T47D (cell line): ENCODE results near the gene CRELD1.
"Not testable (repeated sequence)": the region's sequence is repeated elsewhere in the genome, so short reads cannot be mapped to it uniquely, and the experiment has no call there.

Experiments
- DNase-seq, 2 experiments: peaks; one replicate each; pipeline versions ENCODE4 v3.0.0 to v3.0.0-alpha.2; 2011 to 2012; ENCODE audit warnings: low read depth in 1 of 2, low spot score in 1 of 2
- JUND ChIP-seq: IDR thresholded peaks from 2 replicates; pipeline ENCODE4 v1.6.1; 2012; ENCODE audit warnings: low read depth
- in situ Hi-C: cut with HindIII; loops from 2 replicates; pipeline ENCODE4 v1.10.0; 2016; ENCODE audit warnings: low sequenced_read_pairs, low pct_unique_long_range_greater_than_20kb

The CRELD1 gene

GRCh38 chr3:9933561-9934234, at the start of gene CRELD1:
Gene CRELD1, plus strand, starts transcription at chr3:9933834. Its CDS starts 605 bp downstream, at chr3:9934439.
- peak; percentile 67 to 98 for DNase-seq
- in situ Hi-C loops, result no loop called here
- no peak for TF ChIP-seq JUND

- in situ Hi-C loops, result no loop called here
- 0 out of 2 replicates have a peak, but pooled peaks have one; percentile 32 for TF ChIP-seq JUND
- DNase-seq, result peak in 1 of 2 experiments; percentile 16
Observed at GRCh38 chr3:9884555-9885165, 49.0 kb upstream of the CRELD1 start.

- DNase-seq, result no peak
- in situ Hi-C loops, result no loop called here
- TF ChIP-seq JUND, result no peak
Observed at GRCh38 chr3:9886328-9886727, 47.3 kb upstream of the CRELD1 start.

- no peak for TF ChIP-seq JUND
- DNase-seq, result no peak
- in situ Hi-C loops, result no loop called here
Observed at GRCh38 chr3:9887480-9887879, 46.2 kb upstream of the CRELD1 start.

GRCh38 chr3:9888540-9888939, 45.1 kb upstream of the CRELD1 start:
- DNase-seq, result no peak
- in situ Hi-C loops, result no loop called here
- TF ChIP-seq JUND, result no peak

- in situ Hi-C loops, result no loop called here
- no peak for DNase-seq
- TF ChIP-seq JUND, result no peak
Observed at GRCh38 chr3:9889405-9889804, 44.2 kb upstream of the CRELD1 start.

GRCh38 chr3:9890249-9891071, 43.2 kb upstream of the CRELD1 start, which contains the start of gene JAGN1:
Gene JAGN1, plus strand, starts transcription at chr3:9890610. Its CDS starts 113 bp downstream, at chr3:9890723.
- TF ChIP-seq JUND, result no peak
- DNase-seq, result peak; percentile 67 to 93
- in situ Hi-C loops, result no loop called here

GRCh38 chr3:9891072-9891622, 42.5 kb upstream of the CRELD1 start:
- in situ Hi-C loops, result no loop called here
- no peak for TF ChIP-seq JUND
- no peak for DNase-seq

- in situ Hi-C loops, result no loop called here
- no peak for TF ChIP-seq JUND
- no peak for DNase-seq
Observed at GRCh38 chr3:9893739-9894138, 39.9 kb upstream of the CRELD1 start.

GRCh38 chr3:9895715-9896114, 37.9 kb upstream of the CRELD1 start:
- in situ Hi-C loops, result not testable (repeated sequence)

GRCh38 chr3:9896755-9897407, 36.8 kb upstream of the CRELD1 start:
- in situ Hi-C loops, DNase-seq: not testable (repeated sequence)

More at GRCh38 chr3:9895715-9896114, 37.9 kb upstream of the CRELD1 start:
- DNase-seq, result not testable (repeated sequence)
